HG02678 (cell line): ENCODE data around the gene TDRD5.
"Not testable (repeated sequence)": the region's sequence is repeated elsewhere in the genome, so short reads cannot be mapped to it uniquely, and the experiment has no call there.

Experiments
- ATAC-seq: cut with Tn5 transposase; IDR thresholded peaks from one replicate; pipeline ENCODE4 v1.9.1; 2021; ENCODE audit warnings: mild to moderate bottlenecking, moderate library complexity; ENCODE audit not compliant: unreplicated experiment

TDRD5 gene

DNA sequence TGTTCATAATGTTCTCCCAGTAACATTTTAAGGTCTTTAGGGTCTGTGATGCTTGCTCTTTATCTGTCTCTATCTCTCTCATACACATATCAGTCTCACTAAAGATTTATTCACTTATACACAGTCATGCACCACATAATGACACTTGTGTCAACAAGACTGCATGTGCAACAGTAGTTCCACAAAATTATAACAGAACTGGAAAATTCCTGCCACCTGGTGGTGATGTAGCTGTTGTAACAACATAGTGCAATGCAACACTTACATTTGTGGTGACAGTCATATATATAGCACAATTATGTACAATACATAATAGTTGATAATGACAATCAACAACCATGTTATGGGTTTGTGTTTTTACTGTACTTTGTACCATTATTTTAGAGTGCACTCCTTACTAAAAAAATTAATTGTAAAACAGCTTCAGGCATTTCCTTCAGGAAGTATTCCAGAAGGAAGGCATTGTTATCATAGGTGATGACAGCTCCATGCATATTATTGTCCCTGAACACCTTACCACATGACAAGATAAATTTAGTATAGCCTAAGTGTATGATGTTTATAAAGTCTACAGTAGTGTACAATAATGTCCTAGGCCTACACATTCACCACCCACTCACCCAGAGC, 8.1 kb downstream of the TDRD5 start:
- ATAC-seq: no peak

- no peak for ATAC-seq
Measured at GRCh38 chr1:179601093-179601492, 9.5 kb downstream of the TDRD5 start.

DNA sequence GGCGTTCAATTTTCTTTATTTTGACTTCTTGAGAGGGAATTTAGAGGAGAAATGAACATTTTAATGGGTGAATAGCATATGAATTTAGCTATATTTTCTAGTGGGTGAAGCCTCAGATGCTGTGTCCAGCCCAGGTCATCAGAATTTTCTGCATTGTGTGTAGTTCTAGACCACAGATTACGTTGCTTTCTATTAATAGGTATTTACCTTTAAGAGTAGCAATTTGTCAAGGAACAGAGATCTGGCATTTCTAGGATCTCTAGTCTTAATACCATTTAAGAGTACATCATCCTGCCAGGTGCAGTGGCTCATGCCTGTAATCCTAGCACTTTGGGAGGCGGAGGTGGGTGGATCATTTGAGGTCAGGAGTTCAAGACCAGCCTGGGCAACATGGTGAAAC, 20.7 kb downstream of the TDRD5 start:
- no peak for ATAC-seq

GRCh38 chr1:179630719-179631118, 39.1 kb downstream of the TDRD5 start:
- ATAC-seq: no peak

- peak; percentile 87 for ATAC-seq
Measured at GRCh38 chr1:179632868-179633267, 41.2 kb downstream of the TDRD5 start.

GRCh38 chr1:179637211-179637860, 45.7 kb downstream of the TDRD5 start:
- ATAC-seq: no peak

GRCh38 chr1:179661018-179661417, 69.4 kb downstream of the TDRD5 start:
- ATAC-seq: no peak

DNA sequence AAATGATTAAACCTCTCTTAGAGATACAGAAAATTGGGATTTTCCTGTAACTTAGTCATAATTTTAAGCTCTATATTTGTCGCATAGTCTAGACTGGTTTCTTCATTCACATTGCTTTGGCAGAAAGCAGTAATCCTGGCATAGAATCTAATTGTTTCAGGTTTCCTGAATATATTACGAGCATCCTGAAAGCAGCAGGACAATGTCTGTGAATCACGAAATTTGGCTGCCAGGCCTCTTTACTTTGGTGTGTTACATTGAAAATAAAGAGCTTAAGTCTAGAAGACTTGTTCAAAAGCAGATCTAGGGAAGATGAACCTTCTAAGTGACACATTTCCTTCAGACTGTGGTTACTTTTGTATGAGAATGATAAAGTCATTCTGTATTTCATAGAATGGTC, 72.2 kb downstream of the TDRD5 start:
- ATAC-seq: no peak

GRCh38 chr1:179677882-179678281, 86.2 kb downstream of the TDRD5 start:
- ATAC-seq: no peak

DNA sequence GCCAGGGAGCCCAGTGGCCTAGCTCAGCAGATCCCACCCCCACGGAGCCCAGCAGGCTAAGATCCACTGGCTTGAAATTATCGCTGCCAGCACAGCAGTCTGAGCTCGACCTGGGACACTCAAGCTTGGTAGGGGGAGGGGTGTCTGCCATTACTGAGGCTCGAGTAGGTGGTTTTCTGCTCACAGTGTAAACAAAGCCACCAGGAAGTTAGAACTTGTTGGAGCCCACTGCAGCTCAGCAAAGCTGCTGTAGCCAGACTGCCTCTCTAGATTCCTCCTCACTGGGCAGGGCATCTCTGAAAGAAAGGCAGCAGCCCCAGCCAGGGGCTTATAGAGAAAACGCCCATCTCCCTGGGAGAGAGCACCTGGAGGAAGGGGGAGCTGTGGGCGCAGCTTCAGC, 102.9 kb downstream of the TDRD5 start:
- ATAC-seq: not testable (repeated sequence)

GRCh38 chr1:179702946-179703539, 111.4 kb downstream of the TDRD5 start:
- no peak for ATAC-seq

DNA sequence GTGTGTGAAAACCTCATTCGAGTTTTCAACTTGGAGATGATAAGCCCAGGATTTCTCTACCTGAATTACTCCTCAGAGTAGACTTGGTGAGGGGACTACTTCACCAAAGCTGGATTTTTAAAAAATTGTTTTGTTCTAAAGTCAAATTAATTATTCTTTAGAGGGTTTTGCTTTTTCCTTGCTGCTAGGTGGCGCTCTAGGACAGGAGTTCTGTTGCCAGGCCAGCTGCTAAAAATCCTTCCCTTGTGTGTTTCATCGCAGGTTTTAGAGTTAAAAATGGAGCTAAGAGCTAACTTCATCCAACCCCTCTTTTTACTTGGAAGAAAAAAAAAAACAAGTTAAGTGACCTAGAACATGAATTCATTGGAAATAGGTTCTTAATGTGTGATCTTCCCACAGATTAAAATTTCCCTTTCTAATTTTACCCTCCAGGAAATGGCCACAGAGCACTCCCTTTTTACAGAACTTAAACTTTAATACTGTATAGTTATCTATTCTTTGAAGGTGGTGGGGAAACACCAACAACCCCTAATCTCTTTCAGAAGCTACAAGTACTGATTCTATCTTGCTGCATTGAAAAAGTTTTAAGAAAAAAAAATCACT, 114.8 kb downstream of the TDRD5 start:
- ATAC-seq: no peak

GRCh38 chr1:179707406-179707805, 115.8 kb downstream of the TDRD5 start:
- ATAC-seq: no peak

GRCh38 chr1:179708434-179709195, 117.0 kb downstream of the TDRD5 start:
- ATAC-seq: no peak

- ATAC-seq: peak; percentile 90
Measured at GRCh38 chr1:179709841-179710329, 118.3 kb downstream of the TDRD5 start.

GRCh38 chr1:179714159-179714558, 122.5 kb downstream of the TDRD5 start:
- ATAC-seq: no peak

GRCh38 chr1:179714623-179715022, 123.0 kb downstream of the TDRD5 start:
- no peak for ATAC-seq

GRCh38 chr1:179719272-179719671, 127.6 kb downstream of the TDRD5 start:
- no peak for ATAC-seq

- ATAC-seq: no peak
Measured at GRCh38 chr1:179728271-179728670, 136.6 kb downstream of the TDRD5 start.

DNA sequence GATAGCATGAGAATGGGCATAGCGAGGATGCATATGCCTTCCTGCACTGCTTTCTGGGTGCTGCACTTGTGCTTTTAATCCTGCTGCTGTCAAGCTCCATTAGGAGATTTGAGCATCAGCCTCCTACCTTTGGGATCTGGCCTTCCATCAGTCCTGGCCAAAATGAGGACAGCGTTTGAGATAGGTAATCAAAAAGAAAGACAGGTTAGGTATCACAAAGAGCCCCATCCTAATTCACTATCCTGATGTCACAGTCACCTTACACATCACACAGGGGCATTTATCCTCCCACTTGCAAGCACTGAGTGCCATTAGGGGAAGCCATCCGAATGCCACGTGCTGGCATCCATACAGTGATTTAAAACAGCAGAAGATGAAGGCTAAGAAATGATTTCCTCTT, 138.2 kb downstream of the TDRD5 start:
- ATAC-seq: no peak

GRCh38 chr1:179731643-179732042, 140.0 kb downstream of the TDRD5 start:
- ATAC-seq: no peak
